Dedifferentiated amniotic fluid mesenchymal stem cell (primary cell): Measurements from ENCODE around the gene LUC7L.
"Not testable (repeated sequence)": the region's sequence is repeated elsewhere in the genome, so short reads cannot be mapped to it uniquely, and the experiment has no call there.

Experiments used
- DNase-seq: peaks from one replicate; pipeline ENCODE4 v3.0.0-alpha.2; 2016; ENCODE audit errors: extremely low spot score

LUC7L gene

GRCh38 chr16:263944-264343 is 34.7 kb upstream of the LUC7L start:
- no peak for DNase-seq

- DNase-seq, result no peak
These were observed 34.0 kb upstream of the LUC7L start for GRCh38 chr16:263182-263774.

- no peak for DNase-seq
These were observed 33.0 kb upstream of the LUC7L start for GRCh38 chr16:262121-262745.

GRCh38 chr16:261031-261691 is 31.9 kb upstream of the LUC7L start:
- no peak for DNase-seq

- no peak for DNase-seq
These were observed 31.1 kb upstream of the LUC7L start for GRCh38 chr16:260326-260725.

- no peak for DNase-seq
These were observed 30.6 kb upstream of the LUC7L start for GRCh38 chr16:259814-260253.

- no peak for DNase-seq
These were observed 30.0 kb upstream of the LUC7L start for GRCh38 chr16:259226-259625.

GRCh38 chr16:258091-258490 is 28.8 kb upstream of the LUC7L start:
- DNase-seq, result not testable (repeated sequence)

- DNase-seq, result no peak
These were observed 25.9 kb upstream of the LUC7L start for GRCh38 chr16:255183-255582.

GRCh38 chr16:254461-254860 is 25.2 kb upstream of the LUC7L start:
- DNase-seq, result no peak

- no peak for DNase-seq
These were observed 24.6 kb upstream of the LUC7L start for GRCh38 chr16:253833-254232.

GRCh38 chr16:252366-253337 is 23.4 kb upstream of the LUC7L start:
- DNase-seq, result no peak

GRCh38 chr16:249431-249830 is 20.2 kb upstream of the LUC7L start:
- no peak for DNase-seq

GRCh38 chr16:247027-247426 is 17.8 kb upstream of the LUC7L start:
- DNase-seq, result no peak

GRCh38 chr16:245105-245504 is 15.9 kb upstream of the LUC7L start:
- DNase-seq, result no peak

GRCh38 chr16:243348-243747 is 14.1 kb upstream of the LUC7L start:
- DNase-seq, result no peak

GRCh38 chr16:242281-242680 is 13.0 kb upstream of the LUC7L start:
- no peak for DNase-seq

- DNase-seq, result no peak
These were observed 11.3 kb upstream of the LUC7L start for GRCh38 chr16:240559-240958.

- no peak for DNase-seq
These were observed 10.7 kb upstream of the LUC7L start for GRCh38 chr16:239948-240277.

- DNase-seq, result peak; percentile 87
These were observed 5.4 kb upstream of the LUC7L start, which contains the start of gene FAM234A for GRCh38 chr16:234468-235305. Gene FAM234A, plus strand, starts transcription at chr16:234821. Its CDS starts 19,593 bp downstream, at chr16:254414.

GRCh38 chr16:230949-231348 is 1.7 kb upstream of the LUC7L start:
- no peak for DNase-seq
